HEK293 (cell line): Measurements from ENCODE around the gene SLAMF8.

Experiments used
- BCL6B ChIP-seq: fragments of 450-650 bp; formaldehyde crosslinking; IDR thresholded peaks from 2 replicates; pipeline ENCODE4 v1.5.1; 2017; ENCODE audit warnings: missing biosample characterization, missing genetic modification characterization
- CTCF ChIP-seq: fragments of 450-650 bp; formaldehyde crosslinking; IDR thresholded peaks from 2 replicates; pipeline ENCODE4 v1.5.1; 2016; ENCODE audit warnings: missing biosample characterization, missing genetic modification characterization
- ZNF223 ChIP-seq: fragments of 450-650 bp; formaldehyde crosslinking; IDR thresholded peaks from 2 replicates; pipeline ENCODE4 v1.5.1; 2016; ENCODE audit warnings: missing biosample characterization, missing genetic modification characterization
- ZNF311 ChIP-seq: fragments of 450-650 bp; formaldehyde crosslinking; IDR thresholded peaks from 2 replicates; pipeline ENCODE4 v1.5.1; 2017; ENCODE audit warnings: missing biosample characterization, missing genetic modification characterization, borderline replicate concordance
- ZNF777 ChIP-seq: fragments of 450-650 bp; formaldehyde crosslinking; IDR thresholded peaks from 2 replicates; pipeline ENCODE4 v1.5.1; 2017; ENCODE audit warnings: missing biosample characterization, missing genetic modification characterization, borderline replicate concordance

- TF ChIP-seq ZNF777 (tag by site-specific recombination), result no peak
- TF ChIP-seq ZNF311 (tag by site-specific recombination), result no peak
- TF ChIP-seq ZNF223, result no peak
- no peak for TF ChIP-seq CTCF (tag by site-specific recombination)
- TF ChIP-seq BCL6B (tag by site-specific recombination), result no peak
Observed at GRCh38 chr1:159866905-159867663, 40.4 kb downstream of the SLAMF8 start.
